Mucosa of gallbladder (tissue), 1 donor: ENCODE data around the gene CNTNAP3. TPM values are rescaled to one million over a fixed set of nuclear protein-coding genes. Genes with fewer than 3 reads are reported as not detected.
"Not testable (repeated sequence)": the region's sequence is repeated elsewhere in the genome, so short reads cannot be mapped to it uniquely, and the experiment has no call there.

Experiments
- DNase-seq: peaks from one replicate; pipeline ENCODE4 v3.0.0-alpha.2; 2020; ENCODE audit warnings: low spot score
- total RNA-seq: library from RNA; stranded (reverse); gene quantifications from one replicate; pipeline ENCODE4 v1.2.1, GENCODE V29; 2021
- donor health status: DM: no; HTN: no; CAD: no.

The CNTNAP3 gene
- total RNA-seq, 1 donor from 2014 or later = 1.6 TPM

- not testable (repeated sequence) for DNase-seq
Measured at GRCh38 chr9:39073537-39073936, 214.4 kb downstream of the CNTNAP3 start.

GRCh38 chr9:39067683-39068082, 220.3 kb downstream of the CNTNAP3 start:
- DNase-seq = not testable (repeated sequence)

GRCh38 chr9:39062966-39063365, 225.0 kb downstream of the CNTNAP3 start:
- not testable (repeated sequence) for DNase-seq

- DNase-seq = not testable (repeated sequence)
Measured at GRCh38 chr9:39054453-39054852, 233.5 kb downstream of the CNTNAP3 start.

GRCh38 chr9:39046833-39047232, 241.1 kb downstream of the CNTNAP3 start:
- not testable (repeated sequence) for DNase-seq

GRCh38 chr9:39042352-39042803, 245.6 kb downstream of the CNTNAP3 start:
- DNase-seq = not testable (repeated sequence)

GRCh38 chr9:39041774-39042173, 246.2 kb downstream of the CNTNAP3 start:
- not testable (repeated sequence) for DNase-seq

- not testable (repeated sequence) for DNase-seq
Measured at GRCh38 chr9:39039148-39039547, 248.8 kb downstream of the CNTNAP3 start.

GRCh38 chr9:39038221-39038620, 249.7 kb downstream of the CNTNAP3 start:
- not testable (repeated sequence) for DNase-seq

- not testable (repeated sequence) for DNase-seq
Measured at GRCh38 chr9:39033849-39034248, 254.1 kb downstream of the CNTNAP3 start.

- not testable (repeated sequence) for DNase-seq
Measured at GRCh38 chr9:39030204-39031019, 257.6 kb downstream of the CNTNAP3 start.

GRCh38 chr9:39028855-39029254, 259.1 kb downstream of the CNTNAP3 start:
- DNase-seq = not testable (repeated sequence)

- not testable (repeated sequence) for DNase-seq
Measured at GRCh38 chr9:39028168-39028567, 259.8 kb downstream of the CNTNAP3 start.

GRCh38 chr9:39025911-39026588, 261.9 kb downstream of the CNTNAP3 start:
- DNase-seq = not testable (repeated sequence)

Other genes with a start within 250 kb of the CNTNAP3 start
- not detected for gene SPATA31A1, start 67.5 kb upstream of the CNTNAP3 start, total RNA-seq